ENCODE measurements around the gene GLE1.

DNA sequence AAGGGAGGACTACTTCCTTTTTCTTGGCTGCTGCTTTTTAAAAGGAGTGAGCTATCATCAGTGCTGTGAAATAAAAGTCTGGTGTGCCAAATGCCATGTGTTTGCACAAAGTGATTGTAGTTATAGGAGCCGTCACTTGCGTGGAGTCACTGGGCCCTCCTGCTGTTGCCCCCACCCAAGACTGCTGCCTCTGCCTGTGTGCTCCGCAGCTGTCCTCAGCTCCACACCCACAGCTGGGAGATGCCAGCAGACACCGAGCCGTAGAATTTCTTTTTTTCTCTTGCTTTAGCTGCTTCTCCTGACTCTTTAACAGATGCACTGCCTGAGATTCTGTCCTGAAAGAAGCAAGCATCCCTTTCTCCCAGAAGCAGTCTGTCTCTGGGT is 9.8 kb upstream of the GLE1 start:
- TF ChIP-seq CTCF (IDR thresholded peaks at IDR 0.05) (no peak), ZFX (IDR thresholded peaks at IDR 0.05; ENCODE audit: borderline replicate concordance) (no peak)

All from 22Rv1 (cell line).